Calu3 (cell line): ENCODE results near the gene DDB1. TPM values are rescaled to one million over a fixed set of nuclear protein-coding genes. Genes with fewer than 3 reads are reported as not detected.

Experiments
- BruUV-seq: library from RNA; stranded (reverse); fragments of 400-500 nt; replicated peaks from 2 replicates; lab custom pipeline; 2021; lab: Mats Ljungman, UMichigan
- CTCF ChIA-PET: fragments of 300-600 bp; sonication (Branson Sonifier 250); formaldehyde crosslinking; loops from one replicate; lab custom pipeline; 2022; ENCODE audit warnings: antibody characterized with exemption; lab: Charles Lee
- DNase-seq: peaks from one replicate; pipeline ENCODE4 v3.0.0; 2022
- H3K27ac Mint-ChIP-seq: one replicate; pipeline ENCODE4 v1.8.0; 2022; ENCODE audit warnings: mixed read lengths; ENCODE audit not compliant: unreplicated experiment
- H3K27me3 Mint-ChIP-seq: one replicate; pipeline ENCODE4 v1.8.0; 2022; ENCODE audit warnings: mixed read lengths; ENCODE audit not compliant: unreplicated experiment
- H3K36me3 Mint-ChIP-seq: one replicate; pipeline ENCODE4 v1.8.0; 2022; ENCODE audit warnings: mild to moderate bottlenecking, moderate library complexity, mixed read lengths; ENCODE audit not compliant: insufficient read depth, unreplicated experiment
- H3K4me1 Mint-ChIP-seq: one replicate; pipeline ENCODE4 v1.8.0; 2022; ENCODE audit warnings: mild to moderate bottlenecking, low read depth, mixed read lengths; ENCODE audit not compliant: unreplicated experiment
- H3K4me3 Mint-ChIP-seq: one replicate; pipeline ENCODE4 v1.8.0; 2022; ENCODE audit warnings: mild to moderate bottlenecking, low read depth, moderate library complexity, mixed read lengths; ENCODE audit not compliant: unreplicated experiment
- H3K9me3 Mint-ChIP-seq: one replicate; pipeline ENCODE4 v1.8.0; 2022; ENCODE audit warnings: low read depth, mixed read lengths; ENCODE audit not compliant: unreplicated experiment
- CTCF ChIP-seq: fragments of 200-600 bp; IDR thresholded peaks from one replicate; pipeline ENCODE4 v1.8.0; 2022; ENCODE audit warnings: antibody characterized with exemption; ENCODE audit not compliant: unreplicated experiment
- intact Hi-C: fragments of 100-400 bp; cut with micrococcal nuclease; formaldehyde crosslinking; loops from one replicate; pipeline ENCODE4 v1.10.0; 2022; ENCODE audit not compliant: unreplicated experiment
- total RNA-seq: library from RNA; stranded (reverse); gene quantifications from 2 replicates; pipeline ENCODE4 v1.2.3, GENCODE V29; 2022

The DDB1 gene
- total RNA-seq, 1 experiment from 2014 or later: 193 TPM

DNA sequence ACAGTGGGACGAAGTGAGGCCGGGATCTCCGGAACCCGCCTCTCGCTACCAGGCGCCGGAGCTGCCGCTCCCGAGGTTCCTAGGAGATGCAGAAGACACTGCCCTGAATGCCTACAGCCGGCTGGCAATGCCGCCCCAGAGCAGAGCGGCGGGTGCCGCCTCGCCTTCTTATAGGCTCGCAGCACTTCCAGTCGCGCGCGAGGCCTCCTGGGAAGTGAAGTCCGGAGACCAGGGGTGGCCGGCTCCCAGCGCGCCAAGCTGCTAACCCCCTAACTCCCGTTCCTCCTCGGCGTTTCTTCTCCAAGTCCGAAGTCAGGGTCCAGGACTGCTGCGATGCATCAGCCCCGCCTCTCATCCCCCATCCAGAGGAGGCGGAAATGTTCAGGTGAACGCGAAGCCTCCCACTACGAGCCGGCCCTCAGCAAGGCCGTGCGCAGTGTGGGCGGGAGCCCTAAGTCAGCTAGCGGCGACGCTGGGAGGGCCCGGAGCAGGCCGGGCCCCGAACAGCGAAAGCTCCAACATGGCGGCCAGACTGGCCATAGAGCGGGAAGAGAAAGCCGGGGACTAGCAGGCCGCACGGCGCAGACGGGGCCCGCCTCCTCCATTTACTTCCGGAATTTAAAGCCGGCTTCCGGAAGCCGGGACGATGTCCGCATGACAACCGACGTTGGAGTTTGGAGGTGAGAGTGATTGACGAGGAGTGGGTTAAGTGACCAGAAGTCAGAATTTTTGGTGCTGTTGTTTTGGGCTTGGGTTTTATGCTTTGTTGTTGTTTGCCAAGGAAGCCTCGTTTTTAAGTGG is 29.0 kb upstream of the DDB1 start, which contains the start of the genes CYB561A3 and TMEM138:
Gene CYB561A3, minus strand, starts transcription at position 142 of the 801 bp plus-strand sequence. CDS start 5,169 bp downstream, outside the sequence.
Gene TMEM138, plus strand, starts transcription at position 634 of the 801 bp plus-strand sequence. CDS start 2,017 bp downstream, outside the sequence.
- TF ChIP-seq CTCF: no peak
- no peaks in the 10 kb centered on the region for H3K4me1 Mint-ChIP-seq
- H3K27me3 Mint-ChIP-seq: no peaks in the 10 kb centered on the region
- CTCF ChIA-PET: interaction anchor here (0.6 to 2.7 kb wide), 12 partner anchors 8 to 226 kb away, joined by 3 to 23 read pairs (median 4); partner anchors contain the start of genes CPSF7 and SDHAF2
- intact Hi-C loops: no loop called here
- DNase-seq: peak; percentile 92
- peaks cover 47% of the 10 kb centered on the region for H3K36me3 Mint-ChIP-seq
- peak within 1 kb of the TSS; percentile 83 for H3K27ac Mint-ChIP-seq
- BruUV-seq: no TSS peak
- H3K9me3 Mint-ChIP-seq: no peaks in the 10 kb centered on the region
- peak within 1 kb of the TSS; percentile 91 for H3K4me3 Mint-ChIP-seq

GRCh38 chr11:61361237-61361740 is 28.4 kb upstream of the DDB1 start:
- CTCF ChIA-PET: interaction anchor here (1.2 to 2.7 kb wide), 5 partner anchors 9 to 25 kb away, joined by 3 to 23 read pairs (median 3); no protein-coding TSS in a partner anchor
- H3K36me3 Mint-ChIP-seq: peaks cover 41% of the 10 kb centered on the region
- no peaks in the 10 kb centered on the region for H3K9me3 Mint-ChIP-seq
- DNase-seq: no peak
- no peaks in the 10 kb centered on the region for H3K27me3 Mint-ChIP-seq
- peak overlapping the region; percentile 83 for H3K27ac Mint-ChIP-seq
- no peaks in the 10 kb centered on the region for H3K4me1 Mint-ChIP-seq
- BruUV-seq: no TSS peak
- TF ChIP-seq CTCF: no peak
- H3K4me3 Mint-ChIP-seq: peak overlapping the region; percentile 91
- intact Hi-C loops: no loop called here

GRCh38 chr11:61359516-61359915 is 26.6 kb upstream of the DDB1 start:
- no TSS peak for BruUV-seq
- Mint-ChIP-seq H3K27ac (no peak overlapping the region), H3K4me3 (no peak overlapping the region), H3K36me3 (peaks cover 32% of the 10 kb centered on the region), H3K4me1 (no peaks in the 10 kb centered on the region), H3K9me3 (no peaks in the 10 kb centered on the region), H3K27me3 (no peaks in the 10 kb centered on the region)
- intact Hi-C loops: no loop called here
- CTCF ChIA-PET: interaction anchor here (0.7 kb wide), 1 partner anchor 115 kb away, joined by 4 read pairs; no protein-coding TSS in a partner anchor
- no peak for TF ChIP-seq CTCF
- DNase-seq: no peak

- Mint-ChIP-seq H3K36me3 (peaks cover 32% of the 10 kb centered on the region), H3K4me3 (no peak overlapping the region), H3K27ac (no peak overlapping the region), H3K27me3 (no peaks in the 10 kb centered on the region), H3K9me3 (no peaks in the 10 kb centered on the region), H3K4me1 (no peaks in the 10 kb centered on the region)
- CTCF ChIA-PET: interaction anchor here (0.6 kb wide), 1 partner anchor 1103 kb away, joined by 5 read pairs; no protein-coding TSS in a partner anchor
- intact Hi-C loops: no loop called here
- no peak for TF ChIP-seq CTCF
- no TSS peak for BruUV-seq
- no peak for DNase-seq
Measured at GRCh38 chr11:61358566-61358965, 25.7 kb upstream of the DDB1 start.
